Activated CD8-positive, alpha-beta T cell treated with anti-CD3 and anti-CD28 coated beads for 36 hours (primary cell): Measurements from ENCODE around the gene SLFN14. TPM values are rescaled to one million over a fixed set of nuclear protein-coding genes. Genes with fewer than 3 reads are reported as not detected.
"Not testable (repeated sequence)": the region's sequence is repeated elsewhere in the genome, so short reads cannot be mapped to it uniquely, and the experiment has no call there.

Source experiments
- ATAC-seq: fragments of 200-7000 bp; cut with Tn5 transposase; one replicate; pipeline ENCODE4 v1.10.0; 2021; ENCODE audit warnings: mild to moderate bottlenecking, moderate library complexity
- CTCF ChIA-PET: fragments of 350-600 bp; sonication (Branson Sonifier 250); formaldehyde crosslinking; loops from one replicate; lab custom pipeline; 2021; ENCODE audit warnings: antibody characterized with exemption; lab: Charles Lee
- POLR2A ChIA-PET: fragments of 350-600 bp; sonication (Branson Sonifier 250); formaldehyde crosslinking; loops from one replicate; lab custom pipeline; 2021; ENCODE audit warnings: antibody characterized with exemption; lab: Charles Lee
- DNase-seq: peaks from one replicate; pipeline ENCODE4 v3.0.0-alpha.2; 2020
- H3K27ac Mint-ChIP-seq: one replicate; pipeline ENCODE4 v1.8.0; 2021; ENCODE audit warnings: mild to moderate bottlenecking, mixed read lengths
- H3K27me3 Mint-ChIP-seq: one replicate; pipeline ENCODE4 v1.8.0; 2021; ENCODE audit warnings: mixed read lengths
- H3K36me3 Mint-ChIP-seq: one replicate; pipeline ENCODE4 v1.8.0; 2021; ENCODE audit warnings: low read depth, mixed read lengths
- H3K4me1 Mint-ChIP-seq: one replicate; pipeline ENCODE4 v1.8.0; 2021; ENCODE audit warnings: low read depth, mixed read lengths
- H3K4me3 Mint-ChIP-seq: one replicate; pipeline ENCODE4 v1.8.0; 2021; ENCODE audit warnings: mild to moderate bottlenecking, moderate library complexity, mixed read lengths
- H3K9me3 Mint-ChIP-seq: one replicate; pipeline ENCODE4 v1.8.0; 2021; ENCODE audit warnings: mixed read lengths
- CTCF ChIP-seq: fragments of 200-600 bp; IDR thresholded peaks from one replicate; pipeline ENCODE4 v1.8.0; 2022; ENCODE audit warnings: antibody characterized with exemption, mild to moderate bottlenecking
- intact Hi-C: fragments of 100-400 bp; cut with micrococcal nuclease; formaldehyde crosslinking; loops from one replicate; pipeline ENCODE4 v1.10.0; 2022
- total RNA-seq, 2 experiments: library from RNA; stranded (reverse); gene quantifications; one replicate each; pipeline ENCODE4 v1.2.3, GENCODE V29; 2021

Gene SLFN14
- total RNA-seq, 2 experiments from 2014 or later = 0.11 TPM; not detected in 1

- H3K36me3 Mint-ChIP-seq = peaks cover 47% of the 10 kb centered on the region
- no peaks in the 10 kb centered on the region for H3K9me3 Mint-ChIP-seq
- H3K27ac Mint-ChIP-seq = peak overlapping the region; percentile 97
- ChIA-PET CTCF (interaction anchor here (0.7 to 4.1 kb wide), 8 partner anchors 13 to 277 kb away, joined by 3 to 45 read pairs (median 4); partner anchors contain the start of genes PEX12 and SLFN11), POLR2A (interaction anchor here (0.6 to 6.7 kb wide), 12 partner anchors 9 to 560 kb away, joined by 3 to 66 read pairs (median 3); partner anchors contain the start of genes SLFN11, SLFN13 and SLFN5)
- H3K4me1 Mint-ChIP-seq = peaks cover 43% of the 10 kb centered on the region
- intact Hi-C loops = loop anchor here (5.0 to 10.0 kb wide), 5 partner anchors 47 to 190 kb away; partner anchors contain the start of genes AP2B1, SLFN11 and SLFN13
- ATAC-seq (no peak), DNase-seq (no peak)
- no peak for TF ChIP-seq CTCF
- H3K27me3 Mint-ChIP-seq = no peaks in the 10 kb centered on the region
- H3K4me3 Mint-ChIP-seq = peak overlapping the region; percentile 76
These were observed 26.0 kb downstream of the SLFN14 start for GRCh38 chr17:35534576-35535093.

GRCh38 chr17:35531160-35531559 is 29.5 kb downstream of the SLFN14 start:
- intact Hi-C loops = loop anchor here (5.0 to 10.0 kb wide), 4 partner anchors 44 to 186 kb away; partner anchors contain the start of genes SLFN11 and SLFN13
- Mint-ChIP-seq H3K27ac (peak overlapping the region; percentile 93), H3K9me3 (peaks cover 10% of the 10 kb centered on the region), H3K27me3 (no peaks in the 10 kb centered on the region), H3K4me1 (peaks cover 56% of the 10 kb centered on the region), H3K36me3 (peaks cover 71% of the 10 kb centered on the region), H3K4me3 (peak overlapping the region; percentile 67)
- ChIA-PET POLR2A (interaction anchor here (0.9 to 1.7 kb wide), 5 partner anchors 9 to 343 kb away, joined by 3 to 7 read pairs (median 3); partner anchors contain the start of gene SLFN11), CTCF (interaction anchor here (1.3 to 1.4 kb wide), 2 partner anchors 83 to 219 kb away, joined by 4 to 5 read pairs; partner anchors contain the start of gene SLFN13)
- peak; percentile 55 for ATAC-seq
- no peak for TF ChIP-seq CTCF
- no peak for DNase-seq

GRCh38 chr17:35529866-35530265 is 30.8 kb downstream of the SLFN14 start:
- ChIA-PET POLR2A (interaction anchor here (0.6 to 1.4 kb wide), 2 partner anchors 10 kb away, joined by 3 read pairs; no protein-coding TSS in a partner anchor), CTCF (no interaction called here)
- no peak for TF ChIP-seq CTCF
- H3K27ac Mint-ChIP-seq = peak overlapping the region; percentile 83
- H3K4me3 Mint-ChIP-seq = peak overlapping the region; percentile 67
- H3K4me1 Mint-ChIP-seq = peaks cover 69% of the 10 kb centered on the region
- intact Hi-C loops = loop anchor here (5.0 to 10.0 kb wide), 4 partner anchors 43 to 185 kb away; partner anchors contain the start of genes SLFN11 and SLFN13
- DNase-seq (peak; percentile 17), ATAC-seq (peak; percentile 42)
- H3K27me3 Mint-ChIP-seq = no peaks in the 10 kb centered on the region
- H3K36me3 Mint-ChIP-seq = peaks cover 70% of the 10 kb centered on the region
- H3K9me3 Mint-ChIP-seq = peaks cover 18% of the 10 kb centered on the region

GRCh38 chr17:35529326-35529725 is 31.3 kb downstream of the SLFN14 start:
- H3K27me3 Mint-ChIP-seq, intact Hi-C loops, CTCF ChIA-PET, H3K4me3 Mint-ChIP-seq, ATAC-seq, DNase-seq: not testable (repeated sequence)
- Mint-ChIP-seq H3K27ac (peak overlapping the region; percentile 81), H3K4me1 (peaks cover 72% of the 10 kb centered on the region), H3K36me3 (peaks cover 69% of the 10 kb centered on the region), H3K9me3 (peaks cover 18% of the 10 kb centered on the region)
- POLR2A ChIA-PET = interaction anchor here (0.6 to 1.4 kb wide), 2 partner anchors 10 to 11 kb away, joined by 3 read pairs; no protein-coding TSS in a partner anchor

GRCh38 chr17:35523296-35523695 is 37.3 kb downstream of the SLFN14 start:
- ChIA-PET CTCF (interaction anchor here (0.9 to 1.6 kb wide), 3 partner anchors 10 to 241 kb away, joined by 3 to 5 read pairs (median 3); no protein-coding TSS in a partner anchor), POLR2A (interaction anchor here (1.3 kb wide), 1 partner anchor 9 kb away, joined by 3 read pairs; no protein-coding TSS in a partner anchor)
- H3K27ac Mint-ChIP-seq = peak overlapping the region; percentile 67
- H3K4me1 Mint-ChIP-seq = peaks cover 96% of the 10 kb centered on the region
- no peak for TF ChIP-seq CTCF
- peaks cover 86% of the 10 kb centered on the region for H3K36me3 Mint-ChIP-seq
- peaks cover 11% of the 10 kb centered on the region for H3K9me3 Mint-ChIP-seq
- intact Hi-C loops = no loop called here
- ATAC-seq (no peak), DNase-seq (no peak)
- no peaks in the 10 kb centered on the region for H3K27me3 Mint-ChIP-seq
- no peak overlapping the region for H3K4me3 Mint-ChIP-seq

- CTCF ChIA-PET = interaction anchor here (0.7 to 2.3 kb wide), 4 partner anchors 10 to 209 kb away, joined by 3 to 8 read pairs (median 4); no protein-coding TSS in a partner anchor
- Mint-ChIP-seq H3K36me3 (peaks cover 87% of the 10 kb centered on the region), H3K9me3 (peaks cover 11% of the 10 kb centered on the region), H3K4me1 (peaks cover 97% of the 10 kb centered on the region), H3K4me3 (peak overlapping the region; percentile 37), H3K27ac (peak overlapping the region; percentile 90)
- POLR2A ChIA-PET = interaction anchor here (0.9 to 1.2 kb wide), 4 partner anchors 9 to 274 kb away, joined by 3 to 5 read pairs (median 3); no protein-coding TSS in a partner anchor
- intact Hi-C loops, H3K27me3 Mint-ChIP-seq: not testable (repeated sequence)
- DNase-seq (peak; percentile 52), ATAC-seq (peak; percentile 86)
These were observed 38.9 kb downstream of the SLFN14 start for GRCh38 chr17:35521654-35522256.
